ENCODE data around the gene AMZ1.
"Not testable (repeated sequence)": the region's sequence is repeated elsewhere in the genome, so short reads cannot be mapped to it uniquely, and the experiment has no call there.

The AMZ1 gene

GRCh38 chr7:2692543-2692942, 4.5 kb downstream of the AMZ1 start:
- DNase-seq = no peak

- DNase-seq = not testable (repeated sequence)
Measured at GRCh38 chr7:2693420-2694121, 5.6 kb downstream of the AMZ1 start.

- DNase-seq = not testable (repeated sequence)
Measured at GRCh38 chr7:2694122-2694436, 6.1 kb downstream of the AMZ1 start.

GRCh38 chr7:2698581-2699288, 10.7 kb downstream of the AMZ1 start:
- DNase-seq = no peak

DNA sequence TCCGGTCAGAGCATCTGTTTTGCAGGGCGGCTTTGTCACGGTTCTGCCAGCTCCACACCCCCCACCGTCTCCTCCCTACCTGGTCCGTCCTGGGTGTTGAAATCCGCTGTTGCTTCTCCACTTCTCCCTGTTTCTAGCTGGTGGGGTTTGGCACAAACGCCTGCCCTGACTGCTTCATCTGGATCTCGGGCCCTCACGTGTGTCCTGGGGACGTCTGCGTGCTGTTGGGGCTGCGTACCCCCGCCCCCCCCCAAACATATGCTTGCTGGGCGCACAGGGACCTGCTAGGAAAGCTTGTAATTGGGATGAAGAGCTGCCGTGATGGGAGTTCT, 11.3 kb downstream of the AMZ1 start:
- no peak for DNase-seq

DNA sequence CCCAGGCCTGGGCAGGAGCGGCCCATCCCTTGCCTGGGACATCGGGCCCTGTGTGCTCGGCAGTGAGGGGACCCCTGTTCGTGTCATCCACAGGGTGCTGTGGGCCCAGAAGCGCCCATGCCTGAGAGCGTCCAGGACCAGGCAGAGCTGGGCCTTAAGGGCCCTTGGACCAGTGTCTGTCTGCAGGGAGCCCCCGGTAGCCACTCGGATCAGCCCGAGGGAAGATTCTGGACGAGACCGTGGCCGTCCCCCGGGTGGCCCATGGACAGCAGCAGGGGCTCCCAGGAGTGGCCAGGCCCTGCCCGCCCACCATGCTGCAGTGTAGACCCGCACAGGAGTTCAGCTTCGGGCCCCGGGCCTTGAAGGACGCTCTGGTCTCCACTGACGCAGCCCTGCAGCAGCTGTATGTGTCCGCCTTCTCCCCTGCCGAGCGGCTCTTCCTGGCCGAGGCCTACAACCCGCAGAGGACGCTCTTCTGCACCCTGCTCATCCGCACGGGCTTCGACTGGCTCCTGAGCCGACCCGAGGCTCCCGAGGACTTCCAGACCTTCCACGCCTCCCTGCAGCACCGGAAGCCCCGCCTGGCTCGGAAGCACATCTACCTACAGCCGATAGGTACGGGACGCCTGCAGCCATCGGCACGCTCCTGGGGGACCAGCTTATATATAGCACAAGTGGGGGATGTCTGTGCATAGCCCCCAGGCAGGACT, 12.3 kb downstream of the AMZ1 start:
- no peak for DNase-seq

DNA sequence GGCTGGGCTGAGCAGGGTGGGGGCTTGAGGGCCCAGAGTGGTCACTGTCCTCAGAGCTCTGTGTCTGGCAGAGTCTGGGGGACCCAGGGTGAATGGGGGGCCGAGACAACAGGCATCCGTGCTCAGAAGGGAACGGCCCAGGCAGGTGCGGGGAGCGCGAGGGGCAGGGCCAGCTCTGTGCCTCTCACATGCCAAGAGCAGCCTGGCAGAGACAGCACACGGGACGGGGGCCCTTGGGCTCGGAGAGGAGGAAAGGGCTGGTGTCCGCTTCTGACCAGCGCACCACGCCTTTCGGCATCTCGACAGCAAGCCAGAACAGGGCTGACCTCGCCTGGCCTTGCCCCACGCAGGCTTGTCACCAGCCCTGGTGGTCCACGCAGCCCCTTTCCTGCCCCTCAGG, 13.4 kb downstream of the AMZ1 start:
- DNase-seq = no peak

- no peak for DNase-seq
Measured at GRCh38 chr7:2701832-2702593, 14.0 kb downstream of the AMZ1 start.

DNA sequence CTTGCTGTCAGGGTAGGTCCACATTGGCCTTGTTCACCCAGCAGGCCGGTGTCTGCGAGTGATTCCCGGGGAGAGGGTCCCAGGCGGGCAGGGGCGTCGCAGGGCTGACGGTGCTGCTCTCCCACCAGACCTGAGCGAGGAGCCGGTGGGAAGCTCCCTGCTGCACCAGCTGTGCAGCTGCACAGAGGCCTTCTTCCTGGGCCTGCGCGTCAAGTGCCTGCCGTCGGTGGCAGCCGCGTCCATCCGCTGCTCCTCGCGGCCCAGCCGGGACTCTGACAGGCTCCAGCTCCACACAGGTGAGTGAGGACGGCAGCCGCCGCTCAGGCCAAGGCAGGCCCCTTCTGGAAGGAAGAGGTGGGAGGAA, 14.6 kb downstream of the AMZ1 start:
- no peak for DNase-seq

- DNase-seq = no peak
Measured at GRCh38 chr7:2705371-2706096, 17.5 kb downstream of the AMZ1 start.

- no peak for DNase-seq
Measured at GRCh38 chr7:2706685-2707126, 18.7 kb downstream of the AMZ1 start.

DNA sequence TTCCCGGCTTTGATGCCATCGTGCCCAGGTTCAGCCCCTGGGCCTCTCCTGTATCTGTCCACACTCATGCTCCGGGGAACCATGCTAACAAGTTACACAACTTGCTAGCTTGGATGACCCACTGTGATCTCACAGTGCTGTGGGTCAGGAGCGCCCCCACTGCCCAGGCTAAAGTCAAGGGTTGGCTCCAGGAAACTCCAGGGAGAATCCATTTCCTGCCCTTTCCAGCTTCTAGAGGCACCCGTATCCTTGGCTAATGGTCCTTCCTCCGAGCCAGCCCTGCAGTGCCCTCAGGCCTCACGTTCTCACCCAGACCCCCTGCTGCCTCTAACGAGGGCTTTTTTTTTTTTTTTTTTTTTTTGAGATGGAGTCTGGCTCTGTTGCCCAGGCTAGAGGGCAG, 19.5 kb downstream of the AMZ1 start:
- no peak for DNase-seq

DNA sequence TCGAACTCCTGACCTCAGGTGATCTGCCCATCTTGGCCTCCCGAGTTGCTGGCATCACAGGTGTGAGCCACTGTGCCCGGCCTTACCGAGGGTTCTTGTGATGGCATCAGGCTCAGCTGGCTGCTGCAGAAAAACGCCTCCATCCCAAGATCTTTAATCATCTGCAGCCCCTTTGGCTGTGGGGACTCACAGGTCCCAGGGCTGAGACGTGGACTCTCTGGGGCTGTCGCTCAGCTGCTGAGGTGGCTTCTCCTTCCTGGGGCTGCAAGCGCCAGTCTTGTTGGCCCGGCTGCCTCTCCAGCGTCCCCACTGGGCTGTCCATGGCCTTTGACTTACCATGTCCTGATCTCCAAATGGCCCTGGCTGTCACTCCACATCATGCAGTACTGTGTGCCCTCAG, 20.0 kb downstream of the AMZ1 start:
- DNase-seq = no peak

GRCh38 chr7:2708547-2709310, 20.7 kb downstream of the AMZ1 start:
- no peak for DNase-seq

DNA sequence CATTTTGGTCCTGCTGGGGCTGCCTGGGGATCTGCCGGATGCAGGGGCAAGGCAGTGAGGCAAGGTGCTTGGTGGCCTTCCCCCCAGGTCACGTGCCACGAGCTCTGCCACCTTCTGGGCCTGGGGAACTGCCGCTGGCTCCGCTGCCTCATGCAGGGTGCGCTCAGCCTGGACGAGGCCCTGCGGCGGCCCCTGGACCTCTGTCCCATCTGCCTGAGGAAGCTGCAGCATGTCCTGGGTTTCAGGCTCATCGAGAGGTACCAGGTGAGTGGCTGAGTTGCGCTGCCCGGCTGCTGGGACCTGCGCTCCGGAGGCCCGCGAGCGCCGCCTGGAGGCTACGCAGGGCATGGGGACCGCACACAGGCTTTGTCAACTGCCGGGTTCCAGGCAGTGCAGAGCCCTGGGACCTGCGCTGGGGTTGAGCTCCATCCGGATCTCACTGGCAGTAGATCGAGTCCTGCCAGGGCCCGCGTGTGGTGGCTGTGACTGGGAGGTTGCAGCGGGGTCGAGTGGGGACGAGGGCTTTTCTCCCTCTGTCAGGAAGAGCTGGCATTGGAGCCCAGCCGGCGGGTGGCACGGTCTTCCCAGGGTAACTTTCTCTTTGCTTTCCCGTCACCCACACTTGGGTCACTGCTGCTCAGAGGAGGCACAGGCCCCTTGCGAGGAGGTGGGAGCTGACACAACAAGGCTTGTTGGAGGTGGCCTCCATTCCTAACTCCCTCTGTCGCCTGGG, 21.7 kb downstream of the AMZ1 start:
- DNase-seq = peak; percentile 57

DNA sequence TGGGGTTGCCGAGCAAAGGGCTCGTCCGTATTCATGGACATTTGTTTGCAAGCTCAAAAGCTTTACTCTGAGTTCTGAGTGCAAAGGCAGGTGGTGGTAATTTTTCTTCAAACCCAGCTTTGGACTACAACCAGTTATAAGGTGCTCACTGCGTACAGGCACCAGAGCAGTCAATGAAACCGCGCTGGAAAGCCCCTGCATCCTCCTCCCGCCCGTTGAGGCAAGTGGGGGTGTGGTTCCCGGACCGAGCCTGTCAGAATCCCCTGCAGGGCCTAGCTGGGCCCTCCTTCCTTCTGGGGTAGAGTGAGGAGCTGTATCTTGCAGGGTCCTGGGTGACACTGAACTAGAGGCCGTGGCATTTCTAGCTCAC, 22.3 kb downstream of the AMZ1 start:
- no peak for DNase-seq

DNA sequence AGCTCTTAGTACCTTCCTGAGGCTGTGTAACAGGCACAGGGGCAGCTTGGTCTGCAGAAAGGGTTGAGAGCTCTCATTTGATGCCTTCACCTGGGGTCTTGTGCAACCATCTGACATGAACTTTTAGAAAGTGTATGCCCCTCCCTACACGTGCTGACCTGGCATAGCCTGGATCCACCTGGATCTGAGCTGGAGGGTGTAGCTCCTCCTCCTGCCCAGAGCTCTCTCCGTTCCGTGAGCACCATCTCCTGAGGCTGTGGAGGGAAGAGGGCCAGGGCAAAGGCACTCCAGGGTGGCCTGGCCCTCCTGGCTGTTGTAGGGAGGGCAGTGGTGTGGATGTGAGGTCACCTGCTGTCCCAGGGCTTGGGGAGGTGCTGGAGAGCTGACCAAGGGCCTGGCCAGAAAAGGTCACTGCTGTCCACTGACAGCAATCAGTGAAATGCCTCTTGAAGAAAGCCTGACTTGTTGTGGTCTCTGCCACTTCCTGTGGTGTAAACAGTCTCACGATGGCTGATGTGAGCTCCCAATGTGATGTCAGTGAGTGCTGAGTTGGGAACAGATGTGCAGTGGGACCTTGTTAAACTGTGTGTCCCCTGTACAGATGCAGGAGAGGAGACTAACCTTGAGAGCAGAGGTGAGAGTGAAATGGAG, 23.0 kb downstream of the AMZ1 start:
- no peak for DNase-seq

DNA sequence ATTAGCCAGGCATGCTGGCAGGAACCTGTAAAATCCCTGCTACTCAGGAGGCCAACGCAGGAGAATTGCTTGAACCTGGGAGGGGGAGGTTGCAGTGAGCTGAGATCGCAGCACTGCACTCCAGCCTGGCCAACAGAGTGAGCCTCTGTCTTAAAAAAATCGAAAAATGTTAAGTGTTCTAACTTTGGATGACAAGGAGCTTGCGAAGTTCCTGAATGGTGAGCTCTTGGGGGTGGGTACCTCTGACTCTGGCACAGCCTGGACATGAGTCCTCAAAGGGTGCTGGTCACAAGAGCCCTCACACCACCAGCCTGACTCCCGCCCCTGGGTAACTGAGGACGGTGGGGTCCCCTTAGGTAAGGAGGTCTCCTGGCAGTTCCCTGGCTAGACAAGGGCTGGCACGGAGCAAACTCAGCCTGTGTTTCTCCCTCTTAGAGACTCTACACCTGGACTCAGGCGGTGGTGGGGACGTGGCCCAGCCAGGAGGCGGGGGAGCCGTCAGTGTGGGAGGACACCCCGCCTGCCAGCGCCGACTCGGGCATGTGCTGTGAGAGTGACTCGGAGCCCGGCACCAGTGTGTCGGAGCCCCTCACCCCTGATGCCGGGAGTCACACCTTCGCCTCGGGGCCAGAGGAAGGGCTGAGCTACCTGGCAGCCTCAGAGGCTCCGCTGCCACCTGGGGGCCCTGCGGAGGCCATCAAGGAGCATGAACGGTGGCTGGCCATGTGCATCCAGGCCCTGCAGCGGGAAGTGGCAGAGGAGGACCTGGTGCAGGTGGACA, 24.1 kb downstream of the AMZ1 start:
- no peak for DNase-seq

DNA sequence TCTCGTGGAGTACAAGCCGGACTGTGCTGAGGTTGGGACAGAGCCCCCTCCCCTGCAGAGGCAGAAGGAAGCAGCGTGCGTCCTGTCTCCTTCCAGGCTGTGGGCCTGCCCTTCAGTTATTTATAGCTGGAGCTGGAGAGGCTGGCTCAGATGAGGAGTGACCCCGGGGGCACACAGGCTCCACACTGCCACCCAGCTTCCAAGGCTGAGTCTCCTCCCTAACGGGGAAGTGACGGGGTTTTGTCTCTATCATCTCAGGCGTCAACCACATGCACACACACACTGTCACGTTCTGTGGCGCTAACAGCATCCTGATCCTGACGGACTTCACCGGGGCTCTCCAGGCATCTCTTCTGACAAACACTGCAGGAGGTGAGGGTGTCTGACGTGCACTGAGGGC, 25.4 kb downstream of the AMZ1 start:
- DNase-seq = no peak

- no peak for DNase-seq
Measured at GRCh38 chr7:2713978-2714377, 26.0 kb downstream of the AMZ1 start.
